Right renal cortex interstitium (tissue), 3 donors: ENCODE results near the gene TYW5. TPM values are rescaled to one million over a fixed set of nuclear protein-coding genes. Genes with fewer than 3 reads are reported as not detected.

Experiments used
- DNase-seq, 3 donors: peaks; one replicate each; pipeline ENCODE4 v3.0.0-alpha.2; 2013; ENCODE audit warnings: low read depth in 3 of 3, low spot score in 2 of 3
- polyA plus RNA-seq, 3 donors: library from polyadenylated mRNA; unstranded; fragments of 120-200 nt; gene quantifications; one replicate each; pipeline ENCODE4 v1.2.1, GENCODE V29; 2013; ENCODE audit not compliant: insufficient read length in 3 of 3

The TYW5 gene
- polyA plus RNA-seq, 3 donors = 12.9 to 13.3 (median 13.2) TPM

GRCh38 chr2:199975273-199975895, 20.1 kb upstream of the TYW5 start:
- no peak for DNase-seq

GRCh38 chr2:199973703-199974102, 18.4 kb upstream of the TYW5 start:
- no peak for DNase-seq

GRCh38 chr2:199972088-199972626, 16.9 kb upstream of the TYW5 start:
- DNase-seq = no peak

- DNase-seq = no peak
Observed at GRCh38 chr2:199968126-199968525, 12.8 kb upstream of the TYW5 start.

- no peak for DNase-seq
Observed at GRCh38 chr2:199966976-199967375, 11.7 kb upstream of the TYW5 start.

GRCh38 chr2:199966405-199966804, 11.1 kb upstream of the TYW5 start:
- no peak for DNase-seq

GRCh38 chr2:199962203-199962602, 6.9 kb upstream of the TYW5 start:
- DNase-seq = no peak

GRCh38 chr2:199958014-199958413, 2.7 kb upstream of the TYW5 start:
- no peak for DNase-seq

- peak in 1 of 3 donors; percentile 12 for DNase-seq
Observed at GRCh38 chr2:199956062-199956380, 730 bp upstream of the TYW5 start.

GRCh38 chr2:199955007-199955338, 318 bp downstream of the TYW5 start:
- peak in 1 of 3 donors; percentile 16 for DNase-seq

- DNase-seq = no peak
Observed at GRCh38 chr2:199951023-199951422, 4.3 kb downstream of the TYW5 start.

GRCh38 chr2:199950396-199950795, 4.9 kb downstream of the TYW5 start:
- no peak for DNase-seq

GRCh38 chr2:199946836-199947235, 8.5 kb downstream of the TYW5 start:
- no peak for DNase-seq

GRCh38 chr2:199946196-199946595, 9.1 kb downstream of the TYW5 start:
- DNase-seq = no peak

GRCh38 chr2:199943373-199943772, 11.9 kb downstream of the TYW5 start:
- DNase-seq = no peak

- no peak for DNase-seq
Observed at GRCh38 chr2:199940373-199940772, 14.9 kb downstream of the TYW5 start.

- DNase-seq = no peak
Observed at GRCh38 chr2:199936554-199936953, 18.7 kb downstream of the TYW5 start.

- DNase-seq = no peak
Observed at GRCh38 chr2:199933466-199933865, 21.8 kb downstream of the TYW5 start.

- no peak for DNase-seq
Observed at GRCh38 chr2:199932312-199932855, 22.9 kb downstream of the TYW5 start.

- DNase-seq = no peak
Observed at GRCh38 chr2:199929262-199929661, 26.0 kb downstream of the TYW5 start.

GRCh38 chr2:199928626-199929025, 26.7 kb downstream of the TYW5 start:
- DNase-seq = no peak

GRCh38 chr2:199928226-199928625, 27.1 kb downstream of the TYW5 start:
- DNase-seq = no peak

GRCh38 chr2:199926806-199927205, 28.5 kb downstream of the TYW5 start:
- no peak for DNase-seq
